Duodenal mucosa (tissue), 2 donors: ENCODE measurements around the gene PPP1R37.

Experiments
- H3K27ac ChIP-seq: one replicate; pipeline ENCODE4 v1.7.0; 2013; ENCODE audit warnings: low read depth, low read length
- H3K27me3 ChIP-seq, 2 donors: one replicate each; pipeline ENCODE4 v1.7.0; 2013; ENCODE audit warnings: low read length in 2 of 2, control low read depth in 1 of 2; ENCODE audit not compliant: insufficient read depth in 2 of 2, control insufficient read depth in 1 of 2
- H3K36me3 ChIP-seq, 2 donors: one replicate each; pipeline ENCODE4 v1.7.0; 2013; ENCODE audit warnings: low read length in 2 of 2, control low read depth in 1 of 2; ENCODE audit not compliant: insufficient read depth in 2 of 2, control insufficient read depth in 1 of 2
- H3K4me1 ChIP-seq, 2 donors: one replicate each; pipeline ENCODE4 v1.7.0; 2013; ENCODE audit warnings: low read length in 2 of 2, control low read depth in 1 of 2; ENCODE audit not compliant: insufficient read depth in 2 of 2, control insufficient read depth in 1 of 2
- H3K4me3 ChIP-seq, 2 donors: one replicate each; pipeline ENCODE4 v1.7.0; 2013; ENCODE audit warnings: low read length in 2 of 2, low read depth in 1 of 2
- H3K9ac ChIP-seq, 2 donors: one replicate each; pipeline ENCODE4 v1.7.0; 2013; ENCODE audit warnings: low read length in 2 of 2, low read depth in 1 of 2
- H3K9me3 ChIP-seq, 2 donors: one replicate each; pipeline ENCODE4 v1.7.0; 2013; ENCODE audit warnings: low read length in 2 of 2, control low read depth in 1 of 2; ENCODE audit not compliant: control insufficient read depth in 1 of 2

The PPP1R37 gene

DNA sequence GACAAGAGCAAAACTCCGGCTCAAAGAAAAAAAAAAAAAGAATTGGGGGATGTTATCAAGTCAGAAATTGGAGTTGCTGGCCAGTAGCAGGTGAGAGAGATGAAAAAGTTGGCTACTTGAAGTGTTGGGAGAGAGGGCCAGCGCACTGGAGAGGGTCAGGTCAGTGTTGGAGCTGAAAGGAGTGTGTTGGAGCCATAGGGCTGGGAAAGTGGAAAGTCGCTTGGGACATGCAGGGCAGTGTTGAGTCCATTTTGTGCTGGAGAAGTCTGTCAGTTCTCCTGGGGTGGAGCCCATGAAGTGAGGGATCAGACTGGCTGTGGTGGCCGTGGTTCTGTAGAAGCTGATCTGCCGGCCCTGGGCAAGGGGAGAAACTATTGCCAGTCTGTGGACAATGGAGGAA, 1.7 kb downstream of the PPP1R37 start:
- H3K36me3 ChIP-seq: peaks cover 0 to 4% of the 10 kb centered on the region in 2 donors
- H3K4me1 ChIP-seq: peaks cover 62 to 81% of the 10 kb centered on the region in 2 donors
- no peak overlapping the region for H3K9ac ChIP-seq
- no peaks in the 10 kb centered on the region for H3K9me3 ChIP-seq
- H3K4me3 ChIP-seq: peak overlapping the region; percentile 94 to 98
- no peak overlapping the region for H3K27ac ChIP-seq
- H3K27me3 ChIP-seq: no peaks in the 10 kb centered on the region

DNA sequence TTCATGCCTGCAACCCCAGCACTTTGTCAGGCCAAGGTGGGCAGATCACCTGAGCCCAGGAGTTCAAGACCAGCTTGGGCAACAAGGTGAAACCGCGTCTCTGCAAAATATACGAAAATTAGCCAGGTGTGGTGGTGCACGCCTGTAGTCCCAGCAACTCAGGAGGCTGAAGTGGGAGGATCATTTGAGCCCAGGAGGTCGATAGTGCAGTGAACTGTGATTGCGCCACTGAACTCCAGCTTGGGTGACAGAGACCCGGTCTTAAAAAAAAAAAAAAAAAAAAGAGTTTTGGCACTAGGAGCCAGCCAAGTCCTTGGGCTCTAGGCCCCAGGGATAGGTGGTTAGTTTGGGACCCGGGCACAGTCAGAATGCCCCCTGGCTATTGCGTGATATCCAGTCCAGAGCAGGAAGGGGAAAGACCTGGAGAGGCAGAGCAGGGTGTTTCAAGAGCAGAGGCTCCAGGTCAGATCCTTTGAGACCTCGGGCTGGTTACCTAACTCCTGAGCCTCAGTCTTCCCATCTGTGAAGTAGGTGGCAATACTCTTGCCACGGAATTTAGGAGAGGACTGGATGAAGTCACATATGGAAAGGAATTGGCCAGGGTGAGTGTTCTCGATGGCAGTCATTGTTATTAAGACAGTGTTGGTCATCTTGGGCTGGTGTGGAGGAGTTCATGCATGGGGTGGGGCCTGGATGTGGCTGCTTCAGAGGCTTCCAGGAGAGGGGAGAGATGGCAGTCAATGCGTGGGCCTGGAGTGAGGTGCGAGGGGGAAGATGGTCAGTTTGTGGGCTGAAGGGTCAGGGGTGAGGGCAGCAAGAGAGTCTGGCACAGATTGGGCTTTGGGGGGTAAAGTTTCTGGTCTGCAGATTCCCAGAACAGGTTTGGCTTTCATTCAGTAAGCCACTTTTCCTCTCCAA, 2.8 kb downstream of the PPP1R37 start:
- Histone ChIP-seq H3K27ac (no peak overlapping the region), H3K4me3 (no peak overlapping the region), H3K9ac (no peak overlapping the region), H3K36me3 (peaks cover 0 to 4% of the 10 kb centered on the region in 2 donors), H3K9me3 (no peaks in the 10 kb centered on the region), H3K4me1 (peaks cover 61 to 81% of the 10 kb centered on the region in 2 donors), H3K27me3 (no peaks in the 10 kb centered on the region)

DNA sequence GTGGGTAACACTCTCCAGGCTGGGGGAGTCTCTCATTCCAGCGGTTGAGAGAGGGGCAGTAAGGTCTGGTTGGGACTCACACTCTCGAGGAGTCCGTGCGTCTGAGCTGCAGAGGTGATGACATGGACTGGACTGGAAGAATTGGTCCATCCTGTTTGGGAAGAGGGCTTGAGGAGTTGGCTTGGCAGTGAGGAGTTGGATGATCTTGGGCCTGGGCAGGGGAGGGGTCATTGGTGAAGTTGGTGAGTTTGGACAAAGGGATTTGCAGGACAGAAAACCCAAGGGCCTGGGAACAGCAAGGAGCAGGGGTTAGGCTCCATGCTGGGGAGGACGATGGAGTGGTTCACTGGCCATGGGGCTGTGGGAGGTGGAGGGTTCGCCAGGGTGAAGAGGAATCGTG, 3.7 kb downstream of the PPP1R37 start:
- no peaks in the 10 kb centered on the region for H3K27me3 ChIP-seq
- peaks cover 0 to 4% of the 10 kb centered on the region in 2 donors for H3K36me3 ChIP-seq
- H3K9me3 ChIP-seq: no peaks in the 10 kb centered on the region
- no peak overlapping the region for H3K4me3 ChIP-seq
- H3K4me1 ChIP-seq: peaks cover 66 to 84% of the 10 kb centered on the region in 2 donors
- H3K9ac ChIP-seq: no peak overlapping the region
- no peak overlapping the region for H3K27ac ChIP-seq

DNA sequence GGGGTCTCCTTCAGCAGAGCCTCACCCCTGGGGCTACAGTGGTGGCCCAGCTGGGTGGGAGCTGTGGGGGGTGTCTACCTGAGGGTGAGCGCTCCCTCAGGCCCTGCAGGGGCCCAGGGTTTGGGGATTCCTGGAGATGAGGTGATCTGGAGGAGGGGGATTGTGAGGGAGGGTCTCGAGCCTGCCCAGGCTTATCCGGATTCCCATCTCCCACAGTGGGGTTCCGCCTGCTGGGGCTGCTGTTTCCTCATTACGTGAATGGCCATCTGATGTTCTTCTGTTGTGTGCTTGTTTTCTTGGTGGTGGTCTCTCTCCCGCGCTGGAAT, 4.4 kb downstream of the PPP1R37 start:
- H3K4me1 ChIP-seq: peaks cover 73 to 87% of the 10 kb centered on the region in 2 donors

DNA sequence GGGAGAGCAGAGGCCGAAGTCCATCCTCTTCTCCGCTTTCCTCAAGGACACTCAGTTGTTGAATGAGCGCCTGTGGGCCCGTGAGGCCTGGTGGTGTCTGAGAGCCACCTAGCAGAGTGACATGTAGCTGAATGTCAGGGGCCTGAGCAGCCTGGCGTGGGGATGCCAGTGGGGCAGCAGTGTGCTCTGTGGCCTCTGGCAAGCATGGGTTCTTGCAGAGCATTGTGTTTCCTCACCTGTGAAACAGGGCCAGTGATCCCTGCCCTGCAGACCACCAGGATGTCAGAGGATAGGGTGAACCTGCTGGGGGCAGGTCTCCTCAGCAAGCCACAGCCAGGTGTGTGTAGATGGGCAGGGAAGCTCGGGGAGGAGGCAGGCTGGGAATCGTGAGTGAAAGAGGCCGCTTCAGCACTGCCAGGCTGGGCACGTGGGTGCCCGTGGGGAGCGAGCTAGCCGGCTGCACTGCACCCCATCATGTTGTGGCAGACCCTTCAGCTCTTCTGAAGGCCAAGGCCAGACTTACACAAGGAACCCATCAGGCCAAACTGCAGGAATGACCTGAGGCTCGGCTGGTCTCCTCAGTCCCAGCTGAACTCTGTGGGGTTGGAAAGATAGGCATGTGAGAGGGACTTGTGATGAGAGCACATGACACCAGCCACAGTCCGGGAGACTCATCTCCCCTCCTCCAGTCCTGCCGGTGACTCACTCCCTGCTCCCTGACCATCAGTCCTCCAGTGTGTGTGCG, 5.0 kb downstream of the PPP1R37 start:
- peak overlapping the region; percentile 11 to 19 for H3K4me3 ChIP-seq
- H3K36me3 ChIP-seq: peaks cover 0 to 4% of the 10 kb centered on the region in 2 donors
- H3K9me3 ChIP-seq: no peaks in the 10 kb centered on the region
- peak overlapping the region; percentile 45 for H3K27ac ChIP-seq
- H3K27me3 ChIP-seq: no peaks in the 10 kb centered on the region
- peak overlapping the region; percentile 33 to 41 for H3K9ac ChIP-seq
- peaks cover 78 to 93% of the 10 kb centered on the region in 2 donors for H3K4me1 ChIP-seq

More for the DNA sequence above, 4.4 kb downstream of the PPP1R37 start:
- H3K9ac ChIP-seq: no peak overlapping the region
- H3K27ac ChIP-seq: no peak overlapping the region
- H3K27me3 ChIP-seq: no peaks in the 10 kb centered on the region
- no peaks in the 10 kb centered on the region for H3K9me3 ChIP-seq
- peaks cover 0 to 4% of the 10 kb centered on the region in 2 donors for H3K36me3 ChIP-seq
- H3K4me3 ChIP-seq: no peak overlapping the region

DNA sequence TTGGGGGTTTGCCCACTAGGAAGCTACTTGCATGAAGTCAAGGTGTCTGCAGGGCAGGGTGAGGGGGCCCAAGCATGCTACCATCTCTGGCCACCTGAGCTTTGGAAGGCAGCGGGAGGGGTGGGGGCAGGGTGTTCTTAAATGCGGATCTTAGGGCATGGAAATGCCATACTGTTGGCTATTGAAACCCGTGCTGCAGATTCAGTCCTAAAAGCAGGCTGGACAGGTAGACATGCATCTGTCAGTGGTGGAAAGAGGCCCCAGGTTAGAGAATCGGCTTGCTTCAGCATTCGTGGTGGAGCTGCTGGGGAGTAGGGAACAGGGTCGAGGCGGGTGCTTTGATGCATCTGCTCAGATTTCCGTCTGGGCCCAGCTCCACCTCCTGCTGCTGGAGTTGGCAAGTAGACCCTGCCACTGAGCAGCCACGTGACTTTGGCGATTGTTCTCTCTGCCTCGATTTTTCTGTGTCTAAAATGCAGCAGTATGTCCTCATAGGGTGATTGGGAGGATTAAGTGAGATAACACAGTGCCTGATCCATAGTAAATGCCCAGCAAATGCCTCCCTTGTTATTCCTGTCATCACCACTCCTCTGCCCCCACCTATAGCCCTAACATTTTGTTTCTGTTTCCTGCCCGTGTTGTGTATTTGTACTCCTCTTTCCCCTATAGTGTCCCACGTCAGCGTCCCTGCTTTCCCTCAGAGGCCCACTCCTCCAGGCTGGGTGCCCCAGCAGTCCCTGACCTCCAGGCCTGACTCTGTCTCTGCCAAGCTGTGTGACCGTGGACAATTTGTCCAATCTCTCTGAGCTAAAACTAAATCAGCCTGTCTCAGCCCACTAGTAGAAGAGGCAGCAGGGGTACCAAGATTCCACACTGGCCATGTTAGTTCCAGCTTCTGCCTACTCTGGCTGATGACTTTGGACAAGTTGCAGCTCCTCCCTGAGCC, 5.8 kb downstream of the PPP1R37 start:
- Histone ChIP-seq H3K27ac (no peak overlapping the region), H3K4me1 (peaks cover 85 to 97% of the 10 kb centered on the region in 2 donors), H3K9ac (peak overlapping the region; percentile 41 to 60), H3K36me3 (peaks cover 0 to 4% of the 10 kb centered on the region in 2 donors), H3K4me3 (peak overlapping the region; percentile 19 to 36), H3K27me3 (no peaks in the 10 kb centered on the region), H3K9me3 (no peaks in the 10 kb centered on the region)

DNA sequence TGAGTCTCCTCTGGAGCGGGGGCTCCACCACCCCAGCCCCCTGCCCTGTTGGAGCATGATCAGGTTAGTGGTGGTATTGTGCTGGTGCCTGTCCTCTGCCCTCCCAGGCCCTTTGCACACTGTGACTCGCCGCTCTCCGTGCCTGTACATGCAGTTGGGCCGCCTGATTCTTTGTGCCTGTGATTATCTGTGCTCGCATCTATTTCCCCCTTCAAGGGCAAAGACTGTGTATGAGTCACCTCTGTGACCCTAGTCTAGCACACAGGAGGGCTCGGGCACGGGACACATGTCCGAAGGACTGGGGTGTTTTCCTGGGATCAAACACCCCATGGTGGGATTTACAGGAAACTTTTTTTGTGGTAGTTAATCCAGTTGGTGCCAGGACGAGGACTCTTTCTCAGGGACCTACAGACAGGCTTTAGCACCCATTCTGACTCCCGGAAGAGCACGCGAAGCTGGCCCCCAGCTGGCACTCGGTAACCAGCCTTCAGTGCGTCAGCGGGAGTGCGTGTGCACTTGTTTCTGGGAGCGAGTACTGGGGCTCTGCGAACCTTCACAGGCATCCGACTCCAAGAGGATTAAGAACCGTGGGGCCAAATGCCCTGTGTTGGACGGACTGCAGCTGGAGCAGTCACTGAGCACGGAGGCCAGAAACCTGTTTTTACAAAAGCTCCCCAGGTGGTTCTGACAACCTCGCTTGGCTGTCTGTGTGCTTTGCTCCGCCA, 6.7 kb downstream of the PPP1R37 start:
- H3K9me3 ChIP-seq: no peaks in the 10 kb centered on the region
- H3K36me3 ChIP-seq: peaks cover 0 to 4% of the 10 kb centered on the region in 2 donors
- H3K27me3 ChIP-seq: no peaks in the 10 kb centered on the region
- H3K4me3 ChIP-seq: peak overlapping the region; percentile 19 to 36
- peaks cover 85 to 97% of the 10 kb centered on the region in 2 donors for H3K4me1 ChIP-seq
- peak overlapping the region; percentile 42 to 60 for H3K9ac ChIP-seq
- H3K27ac ChIP-seq: peak overlapping the region; percentile 46

DNA sequence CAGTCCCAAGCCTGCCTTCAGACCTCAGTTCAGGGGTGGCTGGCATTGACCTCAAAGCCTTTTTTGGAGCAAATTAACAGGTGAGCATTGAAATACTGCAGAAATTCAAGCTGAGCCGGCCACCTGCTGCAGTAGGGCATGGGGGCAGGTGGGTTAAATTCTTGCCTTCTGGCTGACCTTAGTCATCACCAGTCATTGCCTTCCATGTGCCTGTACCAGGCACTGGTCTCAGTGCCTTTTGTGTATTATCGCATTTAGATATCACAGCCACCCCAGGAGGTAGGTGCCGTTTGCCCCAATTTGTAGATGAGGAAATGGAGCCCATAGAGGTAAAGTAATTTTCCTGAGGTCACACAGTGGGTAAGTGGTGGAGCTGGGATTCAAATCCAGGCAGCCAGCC, 7.2 kb downstream of the PPP1R37 start:
- Histone ChIP-seq H3K4me1 (peaks cover 86 to 97% of the 10 kb centered on the region in 2 donors), H3K27ac (peak overlapping the region; percentile 46), H3K27me3 (no peaks in the 10 kb centered on the region), H3K4me3 (peak overlapping the region; percentile 13 to 36), H3K9me3 (no peaks in the 10 kb centered on the region), H3K36me3 (peaks cover 0 to 4% of the 10 kb centered on the region in 2 donors), H3K9ac (peak overlapping the region; percentile 42 to 48)

DNA sequence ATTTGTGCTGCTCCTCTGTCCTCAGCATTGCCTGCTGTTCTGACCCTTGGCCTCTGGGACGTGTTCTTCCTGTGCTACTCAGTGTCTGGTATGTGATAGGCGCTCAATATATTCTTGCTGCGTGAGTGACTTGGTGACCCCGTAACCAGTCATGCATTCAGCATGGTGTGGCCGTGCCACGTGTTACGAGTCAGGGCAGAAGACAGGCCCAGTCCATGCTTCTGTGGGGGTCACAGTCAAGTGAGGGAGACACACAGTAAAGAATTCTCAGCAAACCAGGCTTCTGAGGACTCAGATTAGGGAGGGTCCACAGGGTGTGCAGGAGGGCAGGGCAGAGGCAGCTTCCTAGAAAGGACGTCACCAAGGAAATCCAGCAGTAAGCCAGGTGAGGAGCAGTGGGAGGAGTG, 7.9 kb downstream of the PPP1R37 start:
- Histone ChIP-seq H3K4me1 (peaks cover 89 to 95% of the 10 kb centered on the region in 2 donors), H3K4me3 (peak overlapping the region in 1 of 2 donors; percentile 35), H3K27ac (peak overlapping the region; percentile 46), H3K9me3 (no peaks in the 10 kb centered on the region), H3K27me3 (no peaks in the 10 kb centered on the region), H3K36me3 (peaks cover 0 to 4% of the 10 kb centered on the region in 2 donors), H3K9ac (peak overlapping the region; percentile 42 to 48)
